ENCODE data around the gene SLC25A21.
"Not testable (repeated sequence)": the region's sequence is repeated elsewhere in the genome, so short reads cannot be mapped to it uniquely, and the experiment has no call there.

SLC25A21 gene

GRCh38 chr14:37083599-37083998, 88.8 kb downstream of the SLC25A21 start:
- no peak for DNase-seq

- DNase-seq = no peak
These were observed 90.0 kb downstream of the SLC25A21 start for GRCh38 chr14:37082449-37082848.

- no peak for DNase-seq
These were observed 90.5 kb downstream of the SLC25A21 start for GRCh38 chr14:37081856-37082255.

- no peak for DNase-seq
These were observed 91.2 kb downstream of the SLC25A21 start for GRCh38 chr14:37081218-37081617.

GRCh38 chr14:37078131-37078530, 94.3 kb downstream of the SLC25A21 start:
- no peak for DNase-seq

GRCh38 chr14:37074320-37074719, 98.1 kb downstream of the SLC25A21 start:
- DNase-seq = not testable (repeated sequence)

- DNase-seq = no peak
These were observed 108.8 kb downstream of the SLC25A21 start for GRCh38 chr14:37063467-37064240.

- DNase-seq = no peak
These were observed 110.1 kb downstream of the SLC25A21 start for GRCh38 chr14:37062191-37062803.

GRCh38 chr14:37061697-37062096, 110.7 kb downstream of the SLC25A21 start:
- no peak for DNase-seq

GRCh38 chr14:37060496-37061260, 111.7 kb downstream of the SLC25A21 start:
- DNase-seq = no peak

- no peak for DNase-seq
These were observed 114.6 kb downstream of the SLC25A21 start for GRCh38 chr14:37057776-37058175.

GRCh38 chr14:37056473-37056872, 115.9 kb downstream of the SLC25A21 start:
- no peak for DNase-seq

GRCh38 chr14:37054869-37055268, 117.5 kb downstream of the SLC25A21 start:
- DNase-seq = no peak

- DNase-seq = no peak
These were observed 118.3 kb downstream of the SLC25A21 start for GRCh38 chr14:37054144-37054543.

- no peak for DNase-seq
These were observed 120.7 kb downstream of the SLC25A21 start for GRCh38 chr14:37051680-37052079.

- no peak for DNase-seq
These were observed 121.3 kb downstream of the SLC25A21 start for GRCh38 chr14:37051153-37051552.

- no peak for DNase-seq
These were observed 123.7 kb downstream of the SLC25A21 start for GRCh38 chr14:37048666-37049071.

GRCh38 chr14:37047996-37048395, 124.4 kb downstream of the SLC25A21 start:
- DNase-seq = no peak

- no peak for DNase-seq
These were observed 125.2 kb downstream of the SLC25A21 start for GRCh38 chr14:37047226-37047625.

- no peak for DNase-seq
These were observed 125.6 kb downstream of the SLC25A21 start for GRCh38 chr14:37046815-37047214.

- no peak for DNase-seq
These were observed 126.9 kb downstream of the SLC25A21 start for GRCh38 chr14:37045340-37046061.

- DNase-seq = no peak
These were observed 134.6 kb downstream of the SLC25A21 start for GRCh38 chr14:37037636-37038387.
